Measurements from ENCODE around the gene NPAS2. TPM values are rescaled to one million over a fixed set of nuclear protein-coding genes. Genes with fewer than 3 reads are reported as not detected.

The NPAS2 gene
- total and polyA plus RNA-seq, 2 donors from 2014 or later, result 8.4 to 44.5 TPM

DNA sequence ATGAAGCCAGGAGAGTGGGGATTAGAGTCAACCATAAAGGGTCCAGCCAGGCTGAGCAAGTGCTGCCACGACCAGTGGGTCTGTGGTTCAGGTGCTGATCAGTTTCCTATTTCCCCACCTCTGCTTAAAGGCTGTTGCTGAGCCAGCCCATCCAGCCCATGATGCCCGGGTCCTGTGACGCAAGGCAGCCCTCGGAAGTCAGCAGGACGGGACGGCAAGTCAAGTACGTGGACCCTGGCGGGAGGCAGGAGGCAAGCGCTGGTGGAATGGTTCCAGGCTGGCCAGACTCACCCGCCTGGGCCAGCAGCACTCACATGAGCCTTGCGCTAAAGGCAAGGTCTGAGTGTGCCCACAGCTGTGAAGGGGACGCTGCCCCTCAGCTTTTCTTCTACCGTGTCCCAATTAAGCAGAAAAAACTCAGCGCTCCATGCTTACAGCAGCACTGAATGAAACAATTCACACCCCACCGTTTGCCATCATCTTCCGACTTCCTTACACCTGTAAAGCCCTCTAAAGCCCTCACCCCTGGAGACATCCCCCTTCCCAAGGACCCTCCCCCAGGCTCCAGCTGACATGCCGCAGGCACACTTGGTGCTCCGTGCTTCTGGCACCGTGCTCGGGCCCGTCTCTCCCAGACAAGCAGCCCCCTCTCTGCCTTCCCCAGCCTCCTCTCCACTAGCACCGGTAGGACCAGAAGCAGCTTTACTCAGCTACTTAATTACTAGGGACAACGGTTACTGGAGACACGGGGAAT is 170.9 kb downstream of the NPAS2 start:
- TF ChIP-seq, protein P1, sequence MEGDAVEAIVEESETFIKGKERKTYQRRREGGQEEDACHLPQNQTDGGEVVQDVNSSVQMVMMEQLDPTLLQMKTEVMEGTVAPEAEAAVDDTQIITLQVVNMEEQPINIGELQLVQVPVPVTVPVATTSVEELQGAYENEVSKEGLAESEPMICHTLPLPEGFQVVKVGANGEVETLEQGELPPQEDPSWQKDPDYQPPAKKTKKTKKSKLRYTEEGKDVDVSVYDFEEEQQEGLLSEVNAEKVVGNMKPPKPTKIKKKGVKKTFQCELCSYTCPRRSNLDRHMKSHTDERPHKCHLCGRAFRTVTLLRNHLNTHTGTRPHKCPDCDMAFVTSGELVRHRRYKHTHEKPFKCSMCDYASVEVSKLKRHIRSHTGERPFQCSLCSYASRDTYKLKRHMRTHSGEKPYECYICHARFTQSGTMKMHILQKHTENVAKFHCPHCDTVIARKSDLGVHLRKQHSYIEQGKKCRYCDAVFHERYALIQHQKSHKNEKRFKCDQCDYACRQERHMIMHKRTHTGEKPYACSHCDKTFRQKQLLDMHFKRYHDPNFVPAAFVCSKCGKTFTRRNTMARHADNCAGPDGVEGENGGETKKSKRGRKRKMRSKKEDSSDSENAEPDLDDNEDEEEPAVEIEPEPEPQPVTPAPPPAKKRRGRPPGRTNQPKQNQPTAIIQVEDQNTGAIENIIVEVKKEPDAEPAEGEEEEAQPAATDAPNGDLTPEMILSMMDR (IDR thresholded peaks at IDR 0.05; ENCODE audit: borderline replicate concordance, extremely low read depth, insufficient read depth), result no peak
- H3K36me3 ChIP-seq (ENCODE audit: control insufficient read depth in 2 of 3, insufficient read depth in 3 of 3, low read length in 3 of 3), result peaks cover 0 to 12% (median 7%) of the 10 kb centered on the region in 3 donors
- H3K27me3 ChIP-seq (ENCODE audit: control insufficient read depth, insufficient read depth, low read length), result no peaks in the 10 kb centered on the region
- no peak overlapping the region for H3K4me3 ChIP-seq (ENCODE audit: low read length in 3 of 3)
- no peaks in the 10 kb centered on the region for H3K4me1 ChIP-seq (ENCODE audit: control insufficient read depth in 2 of 3, insufficient read depth in 2 of 3, low read depth in 1 of 3, low read length in 3 of 3)
- H3K9me3 ChIP-seq (ENCODE audit: control insufficient read depth in 2 of 3, insufficient read depth in 1 of 3, low read length in 3 of 3), result no peaks in the 10 kb centered on the region
- intact Hi-C loops (cut with DNase I), result no loop called here
- FAIRE-seq (no peak), DNase-seq (no peak)
- no peak overlapping the region for H3K9ac ChIP-seq (ENCODE audit: low read length in 3 of 3)
- no peak overlapping the region for H3K27ac ChIP-seq (ENCODE audit: low read depth in 2 of 2, low read length in 2 of 2)

DNA sequence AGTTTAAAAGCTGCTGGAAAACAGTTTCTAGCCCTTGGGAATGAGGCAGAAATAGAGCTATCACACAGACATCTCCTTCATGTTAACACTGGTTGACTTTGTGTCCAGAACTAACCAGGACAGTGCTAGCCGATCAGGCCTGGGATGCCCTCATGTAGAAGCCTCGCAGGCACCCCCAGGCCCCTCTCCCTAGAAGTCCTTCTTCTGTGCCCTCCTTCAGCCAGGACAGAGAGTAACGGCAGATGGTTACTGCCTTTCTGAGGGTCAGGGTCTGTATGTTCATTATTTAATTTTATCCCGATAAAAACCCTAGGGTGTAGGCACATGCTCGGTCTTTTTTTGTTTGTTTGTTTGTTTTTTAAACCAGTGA is 171.4 kb downstream of the NPAS2 start:
- Histone ChIP-seq H3K36me3 (ENCODE audit: control insufficient read depth in 2 of 3, insufficient read depth in 3 of 3, low read length in 3 of 3) (peaks cover 0 to 12% (median 7%) of the 10 kb centered on the region in 3 donors), H3K27ac (ENCODE audit: low read depth in 2 of 2, low read length in 2 of 2) (no peak overlapping the region), H3K4me1 (ENCODE audit: control insufficient read depth in 2 of 3, insufficient read depth in 2 of 3, low read depth in 1 of 3, low read length in 3 of 3) (no peaks in the 10 kb centered on the region), H3K9me3 (ENCODE audit: control insufficient read depth in 2 of 3, insufficient read depth in 1 of 3, low read length in 3 of 3) (no peaks in the 10 kb centered on the region), H3K4me3 (ENCODE audit: low read length in 3 of 3) (no peak overlapping the region), H3K27me3 (ENCODE audit: control insufficient read depth, insufficient read depth, low read length) (no peaks in the 10 kb centered on the region), H3K9ac (ENCODE audit: low read length in 3 of 3) (no peak overlapping the region)
- TF ChIP-seq, protein P1 (IDR thresholded peaks at IDR 0.05; ENCODE audit: borderline replicate concordance, extremely low read depth, insufficient read depth), result no peak
- no peak for DNase-seq
- no peak for FAIRE-seq
- intact Hi-C loops (cut with DNase I), result no loop called here

DNA sequence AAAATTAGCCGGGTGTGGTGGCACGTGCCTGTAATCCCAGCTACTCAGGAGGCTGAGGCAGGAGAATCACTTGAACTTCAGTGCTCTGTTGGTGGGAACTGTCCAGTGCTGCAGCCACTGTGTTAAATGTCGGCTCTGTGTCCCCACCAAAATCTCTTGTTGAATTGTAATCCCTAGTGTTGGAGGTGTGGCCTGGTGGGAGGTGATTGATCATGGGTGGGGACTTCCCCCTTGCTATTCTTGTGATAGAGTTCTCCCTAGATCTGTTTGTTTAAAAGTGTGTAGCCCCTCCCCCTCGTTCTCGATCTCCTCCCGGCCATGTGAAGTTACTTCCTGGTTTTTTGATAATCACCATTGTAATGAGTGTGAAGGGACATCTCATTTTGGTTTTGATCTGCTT is 172.3 kb downstream of the NPAS2 start:
- Histone ChIP-seq H3K27ac (ENCODE audit: low read depth in 2 of 2, low read length in 2 of 2) (no peak overlapping the region), H3K4me1 (ENCODE audit: control insufficient read depth in 2 of 3, insufficient read depth in 2 of 3, low read depth in 1 of 3, low read length in 3 of 3) (no peaks in the 10 kb centered on the region), H3K9ac (ENCODE audit: low read length in 3 of 3) (no peak overlapping the region), H3K9me3 (ENCODE audit: control insufficient read depth in 2 of 3, insufficient read depth in 1 of 3, low read length in 3 of 3) (no peaks in the 10 kb centered on the region), H3K27me3 (ENCODE audit: control insufficient read depth, insufficient read depth, low read length) (no peaks in the 10 kb centered on the region), H3K4me3 (ENCODE audit: low read length in 3 of 3) (no peak overlapping the region), H3K36me3 (ENCODE audit: control insufficient read depth in 2 of 3, insufficient read depth in 3 of 3, low read length in 3 of 3) (peaks cover 0 to 12% (median 7%) of the 10 kb centered on the region in 3 donors)
- intact Hi-C loops (cut with DNase I), result no loop called here
- no peak for FAIRE-seq
- no peak for DNase-seq
- TF ChIP-seq, protein P1 (IDR thresholded peaks at IDR 0.05; ENCODE audit: borderline replicate concordance, extremely low read depth, insufficient read depth), result no peak
